LNCAP (cell line): ENCODE measurements around the gene ABHD6.
A peak's percentile ranks its signal among the peaks of the same experiment; 100 is the strongest.

Experiments used
- CTCF ChIP-seq: fragments of 450-650 bp; IDR thresholded peaks from 2 replicates; pipeline ENCODE4 v1.5.1; 2017; ENCODE audit warnings: mild to moderate bottlenecking

ABHD6 gene

DNA sequence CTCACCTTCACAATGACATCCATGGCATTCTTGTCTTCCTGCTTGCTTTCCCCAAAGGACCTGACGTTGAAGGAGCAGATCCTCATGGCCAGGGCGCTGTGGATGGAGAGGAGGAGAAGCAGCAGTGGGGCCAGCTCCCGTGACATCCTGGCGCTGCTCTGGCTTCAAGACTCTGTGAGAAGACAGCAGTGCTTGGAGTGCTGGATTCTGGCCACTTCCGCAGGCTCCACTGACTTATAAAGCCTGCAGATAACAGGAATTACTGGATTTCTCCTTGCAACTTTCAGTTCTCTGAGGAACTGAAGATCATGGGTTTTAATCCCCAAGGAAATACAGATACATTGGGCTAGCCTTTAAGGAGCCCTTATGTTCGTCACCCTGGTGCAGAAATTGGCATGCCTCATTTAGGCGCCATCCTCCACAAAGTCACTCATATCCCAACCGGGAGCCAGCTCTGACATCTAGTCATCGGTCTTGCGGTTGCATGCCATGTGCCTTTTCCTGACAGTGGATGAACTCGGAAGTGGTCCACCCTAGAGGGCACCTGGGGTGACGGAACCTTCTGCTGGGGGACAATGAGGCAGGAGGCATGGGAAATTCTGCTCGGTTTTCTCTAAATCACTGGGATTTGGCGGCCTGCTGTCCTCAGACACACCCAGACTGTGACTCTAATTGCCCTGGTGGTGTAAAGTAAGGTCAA lies 26.7 kb upstream of the ABHD6 start, which contains the start of gene DNASE1L3:
TSS of gene DNASE1L3 (minus strand) at position 212 of the 700 bp plus-strand sequence. CDS start at position 146, 66 bp downstream.
- no peak for TF ChIP-seq CTCF

DNA sequence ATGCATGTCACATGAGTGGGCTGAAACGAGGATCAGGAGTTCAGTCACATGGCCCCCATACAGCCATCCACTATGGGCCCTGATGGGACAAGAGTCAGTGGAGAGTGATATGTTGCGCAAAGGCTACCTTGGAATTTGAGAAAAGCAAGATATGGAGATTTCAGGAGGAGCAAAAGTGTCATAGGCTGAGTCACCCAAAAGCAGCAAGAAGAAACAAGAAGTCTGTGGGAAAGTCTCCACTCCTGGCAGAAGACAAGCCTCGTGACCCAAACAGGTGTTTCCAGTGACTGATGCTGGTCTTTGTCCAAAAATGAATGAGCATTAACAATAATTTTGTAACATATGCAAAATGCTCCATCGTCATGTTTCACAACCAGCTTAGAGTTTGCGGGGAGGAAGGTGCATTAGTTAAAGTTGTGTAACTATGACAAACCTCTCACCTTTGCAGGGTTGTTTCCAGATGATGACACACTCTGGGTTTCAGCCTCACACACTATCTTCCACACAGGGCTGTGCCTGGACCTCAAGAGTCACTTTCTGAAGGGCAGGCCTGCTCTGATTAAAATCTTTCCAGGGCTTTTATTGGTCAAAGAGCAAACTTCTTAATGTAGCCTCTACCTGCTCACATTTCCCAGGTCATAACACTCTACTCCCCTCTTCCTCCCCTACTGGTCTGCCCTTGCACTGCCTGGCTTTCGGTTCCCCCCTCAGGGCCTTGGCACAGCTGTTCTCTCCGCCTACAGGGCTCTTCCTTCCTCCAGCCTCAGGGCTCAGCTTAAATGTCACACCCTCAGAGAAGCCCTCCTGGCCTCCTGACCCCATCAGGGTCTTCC lies 22.9 kb upstream of the ABHD6 start:
- no peak for TF ChIP-seq CTCF

DNA sequence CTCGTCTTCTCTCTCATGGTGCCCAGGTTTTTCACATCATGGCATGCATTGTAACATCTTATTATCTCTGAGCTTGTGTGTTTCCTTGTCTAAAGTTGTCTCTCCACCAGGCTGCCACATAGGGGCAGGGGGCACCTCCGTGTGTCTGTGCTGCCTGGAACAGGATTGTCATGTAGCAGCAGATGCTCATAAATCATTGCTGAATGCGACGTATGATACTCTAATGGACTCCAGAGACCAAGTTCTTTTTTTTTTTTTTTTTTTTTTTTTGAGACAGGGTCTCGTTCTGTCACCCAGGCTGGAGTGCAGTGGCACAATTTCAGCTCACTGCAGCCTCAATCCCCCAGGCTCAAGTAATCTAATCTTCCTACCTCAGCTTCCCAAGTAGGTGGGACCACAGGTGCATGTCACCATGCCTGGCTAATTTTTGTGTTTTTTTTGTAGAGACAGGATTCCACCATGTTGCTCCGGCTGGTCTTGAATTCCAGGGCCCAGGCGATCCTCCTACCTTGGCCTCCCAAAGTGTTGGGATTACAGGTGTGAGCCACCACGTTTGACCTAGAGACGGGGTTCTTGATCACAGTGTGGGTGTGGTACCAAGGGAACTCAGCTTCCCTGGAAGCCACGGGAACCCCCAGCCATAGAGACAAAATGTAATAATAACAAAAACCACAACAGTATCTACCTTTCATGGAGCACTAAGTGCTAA lies 22.1 kb upstream of the ABHD6 start:
- no peak for TF ChIP-seq CTCF

- TF ChIP-seq CTCF = no peak
These were observed 20.9 kb upstream of the ABHD6 start for GRCh38 chr3:58216496-58217195.

DNA sequence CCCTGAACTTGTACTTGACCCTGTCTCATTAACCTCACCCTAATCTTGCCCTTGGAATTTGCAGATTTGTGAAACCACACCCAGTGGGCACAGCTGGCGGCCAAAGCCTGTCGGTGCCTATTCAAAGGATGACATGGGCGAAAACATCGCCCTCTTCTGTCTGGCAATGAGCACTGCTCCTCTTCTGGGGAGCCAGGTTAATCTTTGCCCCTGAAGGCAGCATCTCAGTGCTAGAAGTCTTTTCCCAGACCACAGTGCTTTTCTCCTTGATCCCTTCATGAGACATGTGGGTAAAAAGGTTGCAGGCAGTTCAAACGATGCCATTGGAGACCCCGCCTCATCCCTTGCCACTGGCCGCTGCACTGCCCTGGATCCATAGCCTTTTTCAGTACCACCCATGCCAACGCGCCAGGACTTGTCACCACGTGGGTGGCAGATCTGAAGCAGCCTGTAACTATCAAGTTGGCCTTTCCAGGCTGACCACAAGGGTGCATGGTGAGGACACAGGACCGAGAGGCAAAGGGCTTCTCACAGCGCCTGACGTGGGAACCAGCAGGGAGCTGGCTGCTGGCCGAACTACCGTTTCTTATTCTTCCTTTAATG lies 20.3 kb upstream of the ABHD6 start:
- TF ChIP-seq CTCF = peak; percentile 89

DNA sequence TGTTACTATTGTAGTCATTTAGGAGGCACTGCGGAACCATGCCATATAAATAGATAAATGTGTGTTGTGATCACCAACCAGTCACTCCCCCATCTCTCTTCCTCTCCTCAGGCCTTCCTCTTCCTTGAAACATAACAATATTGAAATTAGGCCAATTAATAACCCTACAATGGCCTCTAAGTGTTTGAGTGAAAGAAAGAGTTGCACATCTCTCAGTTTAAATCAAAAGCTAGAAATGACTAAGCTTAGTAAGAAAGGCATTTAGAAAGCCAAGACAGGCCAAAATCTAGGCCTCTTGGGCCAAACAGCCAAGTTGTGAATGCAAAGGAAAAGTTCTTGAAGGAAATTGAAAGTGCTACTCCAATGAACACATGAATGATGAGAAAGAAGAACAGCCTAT lies 18.7 kb upstream of the ABHD6 start:
- no peak for TF ChIP-seq CTCF
